HuH-7.5 (cell line): ENCODE results near the gene GNLY.
"Not testable (repeated sequence)": the region's sequence is repeated elsewhere in the genome, so short reads cannot be mapped to it uniquely, and the experiment has no call there.

ENCODE experiments used
- DNase-seq: peaks from one replicate; pipeline ENCODE4 v3.0.0; 2011; ENCODE audit warnings: low spot score

The GNLY gene

DNA sequence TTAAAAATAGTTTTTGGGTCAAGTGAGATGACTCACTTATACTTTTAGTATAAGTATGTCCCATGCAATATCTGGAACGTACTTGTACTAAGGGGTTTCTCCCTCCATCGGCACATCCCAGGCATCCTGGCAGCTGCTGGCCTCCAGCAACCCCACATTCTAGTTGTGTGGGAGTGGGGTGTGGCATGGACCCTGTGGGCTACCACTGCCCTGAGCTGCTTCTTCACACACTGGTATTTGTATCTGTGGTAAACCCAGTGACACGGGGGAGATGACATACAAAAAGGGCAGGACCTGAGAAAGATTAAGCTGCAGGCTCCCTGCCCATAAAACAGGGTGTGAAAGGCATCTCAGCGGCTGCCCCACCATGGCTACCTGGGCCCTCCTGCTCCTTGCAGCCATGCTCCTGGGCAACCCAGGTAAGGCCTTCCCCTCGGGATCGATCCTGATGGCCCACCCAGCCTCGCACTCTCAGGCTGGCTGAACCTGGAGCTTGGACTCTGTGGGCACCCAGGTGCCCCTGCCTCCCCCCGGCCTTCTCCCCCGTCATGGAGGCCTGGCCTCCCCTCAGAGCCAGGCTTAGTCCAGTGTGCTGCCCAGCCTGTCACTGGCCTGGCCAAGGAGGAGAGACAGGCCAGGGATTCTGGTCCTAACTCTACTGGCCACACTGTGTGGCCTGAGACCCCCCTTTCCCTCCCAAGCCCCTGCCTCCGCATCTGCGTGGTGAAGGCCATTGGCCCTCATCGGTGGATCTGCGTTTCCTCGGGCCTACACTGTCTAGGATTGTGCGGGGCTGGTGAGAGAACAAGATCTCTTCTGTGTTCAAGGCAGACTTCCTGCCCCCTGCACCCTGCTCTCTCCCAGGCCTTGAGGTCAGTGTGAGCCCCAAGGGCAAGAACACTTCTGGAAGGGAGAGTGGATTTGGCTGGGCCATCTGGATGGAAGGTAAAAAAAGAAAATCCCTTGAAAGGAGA is at the start of gene GNLY:
Gene GNLY, plus strand, starts transcription at position 307 of the 974 bp plus-strand sequence. Its CDS starts 61 bp downstream, at position 368.
- DNase-seq = no peak

- DNase-seq = no peak
These were observed 49.2 kb upstream of the GNLY start for GRCh38 chr2:85644909-85645308.

GRCh38 chr2:85646166-85646565 is 48.0 kb upstream of the GNLY start:
- DNase-seq = no peak

DNA sequence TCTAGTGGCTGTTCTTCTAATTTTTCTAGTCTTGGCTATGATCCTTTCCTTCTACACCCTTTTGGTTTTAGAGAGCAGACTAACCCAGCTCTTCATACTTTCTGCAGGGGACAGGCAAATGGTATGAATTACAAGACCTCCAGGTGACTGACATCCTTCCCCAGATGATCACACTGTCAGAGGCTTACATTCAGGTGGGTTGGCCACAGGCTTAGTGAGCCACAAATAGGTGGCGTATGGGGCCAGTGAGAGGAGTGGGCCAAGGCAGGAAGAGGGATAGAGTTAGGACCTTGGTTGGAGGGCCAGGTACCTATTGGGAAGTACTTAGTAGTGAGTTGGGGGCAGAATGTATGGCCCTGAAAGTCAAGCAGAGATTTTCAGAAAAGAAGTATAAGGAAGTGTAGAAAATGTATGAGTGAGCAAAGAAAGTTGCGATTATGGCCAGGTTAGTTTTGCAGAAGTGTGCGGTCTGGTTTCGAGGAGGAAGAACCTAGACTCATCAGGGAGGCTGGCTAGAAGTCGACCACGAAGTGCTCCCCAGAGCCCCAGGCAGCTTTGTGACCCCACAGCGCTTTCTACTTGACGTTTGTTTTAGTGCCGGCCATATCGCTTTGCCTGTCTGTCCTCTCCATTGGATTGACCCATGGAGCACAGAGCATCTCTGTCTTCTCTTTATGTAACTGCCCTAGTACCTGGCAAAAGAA is 46.2 kb upstream of the GNLY start:
- DNase-seq = no peak

DNA sequence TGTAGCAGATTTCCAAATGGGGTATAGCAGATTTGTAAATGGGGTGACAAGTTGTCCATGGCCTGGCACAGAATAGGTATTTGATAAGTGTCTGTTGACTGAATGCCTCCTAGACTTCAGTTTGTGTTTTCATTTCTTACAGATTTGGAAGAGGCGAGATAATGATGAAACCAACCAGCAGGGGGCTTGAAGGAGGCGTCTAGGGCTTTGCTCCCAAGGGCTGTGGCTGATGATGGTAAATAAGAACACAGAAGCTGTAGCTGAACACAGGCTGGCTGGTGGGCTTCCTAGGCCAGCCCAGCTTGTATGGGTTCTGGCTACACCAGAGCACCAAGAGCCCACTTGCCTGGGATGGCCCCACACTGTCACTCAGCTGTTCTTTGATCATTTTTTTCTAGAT is 45.5 kb upstream of the GNLY start:
- no peak for DNase-seq

- DNase-seq = no peak
These were observed 44.7 kb upstream of the GNLY start for GRCh38 chr2:85649201-85650190.

DNA sequence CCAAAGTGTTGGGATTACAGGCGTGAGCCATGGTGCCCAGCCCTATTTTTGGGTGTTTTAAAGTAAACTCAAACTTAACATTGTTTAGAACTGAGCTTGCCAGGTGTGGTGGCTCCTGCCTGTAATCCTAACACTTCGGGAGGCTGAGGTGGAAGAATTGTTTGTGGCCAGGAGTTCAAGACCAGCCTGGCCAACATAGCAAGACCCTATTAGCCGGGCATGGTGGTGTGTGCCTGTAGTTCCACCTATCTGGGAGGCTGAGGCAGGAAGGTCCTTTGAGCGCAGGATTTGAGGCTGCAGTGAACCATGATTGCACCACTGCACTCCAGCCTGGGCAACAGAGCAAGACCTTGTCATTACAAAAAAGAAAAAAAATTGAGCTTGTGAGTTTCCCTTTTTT is 43.7 kb upstream of the GNLY start:
- no peak for DNase-seq

DNA sequence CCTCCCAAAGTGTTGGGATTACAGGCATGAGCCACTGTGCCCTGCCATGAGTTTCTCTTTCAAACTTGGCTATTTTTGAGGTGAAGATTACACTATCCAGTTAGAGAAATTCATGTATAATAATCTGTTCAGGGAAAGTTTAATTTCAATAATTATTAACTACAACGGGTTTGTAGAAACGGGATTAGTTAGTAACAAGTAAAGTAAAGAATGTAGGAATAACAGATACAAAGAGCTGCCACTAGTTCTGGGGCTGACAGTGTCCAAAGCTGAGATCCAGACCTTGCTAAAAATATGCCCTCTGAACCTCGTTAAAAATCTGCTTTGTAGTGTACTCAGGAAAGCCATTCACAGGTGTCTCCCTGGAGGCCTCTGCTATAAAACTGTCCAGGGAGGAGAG is 43.1 kb upstream of the GNLY start:
- DNase-seq = no peak

GRCh38 chr2:85652056-85652455 is 42.1 kb upstream of the GNLY start:
- no peak for DNase-seq

GRCh38 chr2:85653996-85654395 is 40.2 kb upstream of the GNLY start:
- no peak for DNase-seq

DNA sequence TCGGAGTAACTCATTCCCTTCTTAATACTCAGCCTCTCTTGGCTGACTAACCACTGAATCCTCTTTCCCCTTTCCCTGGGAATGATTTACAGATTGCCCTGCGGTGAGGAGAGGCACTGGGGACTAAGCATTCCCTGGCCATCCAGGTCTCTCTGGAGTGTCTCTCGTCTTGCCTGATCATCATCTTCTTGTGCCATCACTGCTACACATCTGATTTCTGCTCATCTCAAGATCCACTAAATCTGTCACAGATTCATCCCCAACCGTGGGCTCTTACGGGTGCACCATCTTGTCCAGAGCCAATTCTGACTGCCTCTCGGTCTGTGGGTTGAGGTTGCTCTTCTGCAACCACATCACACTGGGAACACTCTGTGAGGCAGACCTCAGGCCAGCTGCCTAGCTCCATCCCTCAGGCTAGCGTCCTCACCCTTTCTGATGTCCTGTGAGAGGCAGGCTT is 38.2 kb upstream of the GNLY start:
- no peak for DNase-seq

- no peak for DNase-seq
These were observed 37.7 kb upstream of the GNLY start for GRCh38 chr2:85656468-85656867.

- DNase-seq = not testable (repeated sequence)
These were observed 36.8 kb upstream of the GNLY start for GRCh38 chr2:85657399-85657798.

DNA sequence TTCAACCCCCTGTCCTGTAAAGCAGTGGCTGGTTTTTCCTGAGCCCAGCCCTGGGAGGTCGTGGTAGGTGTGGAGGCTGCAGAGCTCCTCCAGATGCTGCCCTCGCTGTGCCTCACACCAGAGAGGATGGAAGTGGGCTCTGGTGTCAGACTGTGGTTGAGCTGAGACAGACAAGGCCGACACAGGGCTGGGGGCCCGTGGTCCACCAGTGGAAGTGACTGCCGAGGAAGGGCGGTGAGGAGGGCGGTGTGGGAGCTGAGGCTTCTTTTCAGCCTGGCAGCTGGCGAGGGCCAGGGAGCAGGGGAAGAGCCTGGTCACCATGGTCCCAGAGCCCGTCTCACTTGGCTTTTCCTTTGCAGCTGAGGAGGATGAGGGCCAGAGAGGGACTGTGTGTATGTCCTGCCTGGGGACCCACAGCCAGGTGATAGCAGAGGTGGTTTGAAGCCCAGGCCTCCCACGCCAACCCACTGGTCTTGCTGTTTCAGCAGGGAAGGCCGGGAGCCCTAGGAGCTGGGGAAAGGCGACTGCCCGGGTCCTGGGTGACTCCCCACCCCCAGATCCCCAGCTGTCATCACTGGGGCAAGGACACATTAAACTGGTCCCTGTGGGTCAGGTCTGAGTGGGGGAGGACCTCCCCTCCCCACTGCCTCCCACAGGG is 34.7 kb upstream of the GNLY start:
- no peak for DNase-seq

DNA sequence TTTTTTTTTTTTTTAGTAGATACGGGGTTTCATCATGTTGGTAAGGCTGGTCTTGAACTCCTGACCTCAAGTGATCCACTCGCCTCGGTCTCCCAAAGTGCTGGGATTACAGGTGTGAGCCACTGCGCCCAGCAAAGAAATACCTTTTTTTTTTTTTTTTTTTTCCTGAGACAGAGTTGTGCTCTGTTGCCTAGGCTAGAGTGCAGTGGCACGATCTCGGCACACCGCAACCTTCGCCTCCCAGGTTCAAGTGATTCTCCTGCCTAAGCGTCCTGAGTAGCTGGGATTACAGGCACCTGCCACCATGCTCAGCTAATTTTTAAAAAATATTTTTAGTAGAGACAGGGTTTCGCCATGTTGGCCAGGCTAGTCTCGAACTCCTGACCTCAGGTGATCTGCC is 33.9 kb upstream of the GNLY start:
- not testable (repeated sequence) for DNase-seq

GRCh38 chr2:85660725-85661124 is 33.4 kb upstream of the GNLY start:
- no peak for DNase-seq

- no peak for DNase-seq
These were observed 32.9 kb upstream of the GNLY start for GRCh38 chr2:85661139-85661858.

DNA sequence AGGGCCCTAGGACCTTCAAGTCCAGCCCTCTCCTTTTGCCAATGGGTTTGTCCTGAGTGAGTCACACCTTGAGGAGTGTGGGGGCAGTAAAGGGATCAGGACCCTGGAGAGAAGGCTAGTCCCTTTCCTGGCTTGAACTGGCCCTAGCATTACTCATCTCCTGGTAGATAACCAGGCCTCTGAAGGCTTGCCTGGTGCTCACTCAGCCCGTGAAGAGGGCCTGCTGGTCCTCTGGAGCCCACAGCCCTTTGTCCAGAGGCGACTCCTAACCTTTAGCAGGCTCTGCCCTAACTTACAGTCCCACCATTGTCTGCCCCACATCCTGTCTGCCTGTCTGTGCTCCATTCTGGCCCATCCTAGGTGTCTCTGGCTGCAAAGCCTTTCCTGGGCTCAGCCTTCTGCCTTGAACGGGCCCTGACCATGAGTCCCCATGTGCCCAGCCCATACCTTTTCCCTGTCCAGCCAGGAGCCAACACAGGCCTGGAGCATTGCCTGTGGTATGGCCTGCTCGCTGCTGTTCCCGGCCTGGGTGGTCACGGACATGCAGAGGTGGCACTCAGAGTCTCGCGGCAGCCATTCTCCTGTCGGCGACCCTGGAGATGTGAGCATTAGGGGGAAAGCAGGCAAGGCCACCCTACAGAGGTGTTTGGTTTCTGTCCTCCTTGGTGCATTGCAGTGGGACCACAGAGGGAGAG is 31.1 kb upstream of the GNLY start:
- DNase-seq = no peak

GRCh38 chr2:85663594-85664565 is 30.3 kb upstream of the GNLY start:
- DNase-seq = no peak
